H9 (cell line): ENCODE data around the gene FBXL13. TPM values are rescaled to one million over a fixed set of nuclear protein-coding genes. Genes with fewer than 3 reads are reported as not detected.
"Not testable (repeated sequence)": the region's sequence is repeated elsewhere in the genome, so short reads cannot be mapped to it uniquely, and the experiment has no call there.

Source experiments
- DNase-seq: peaks from one replicate; pipeline ENCODE4 v3.0.0-alpha.2; 2017
- H2AFZ ChIP-seq: one replicate; pipeline ENCODE4 v1.6.1; 2013; ENCODE audit warnings: mild to moderate bottlenecking, low read length, control low read depth, moderate library complexity
- H2AK5ac ChIP-seq: 2 replicates; pipeline ENCODE4 v1.6.1; 2013; ENCODE audit warnings: low read length, control low read depth, mixed read lengths; ENCODE audit not compliant: insufficient read length
- H2BK120ac ChIP-seq: one replicate; pipeline ENCODE4 v1.6.1; 2013; ENCODE audit warnings: low read depth, mild to moderate bottlenecking, low read length, control low read depth, inconsistent platforms; ENCODE audit not compliant: poor library complexity, severe bottlenecking
- H2BK12ac ChIP-seq: 2 replicates; pipeline ENCODE4 v1.6.1; 2013; ENCODE audit warnings: low read length, control low read depth, mixed read lengths, low read depth; ENCODE audit not compliant: insufficient read length
- H2BK15ac ChIP-seq: 2 replicates; pipeline ENCODE4 v1.6.1; 2013; ENCODE audit warnings: low read depth, low read length, control low read depth
- H2BK20ac ChIP-seq: one replicate; pipeline ENCODE4 v1.6.1; 2013; ENCODE audit warnings: low read depth, mild to moderate bottlenecking, low read length, control low read depth, inconsistent platforms; ENCODE audit not compliant: poor library complexity, severe bottlenecking
- H2BK5ac ChIP-seq: 2 replicates; pipeline ENCODE4 v1.6.1; 2013; ENCODE audit warnings: low read length, control low read depth, mixed read lengths; ENCODE audit not compliant: insufficient read length
- H3K14ac ChIP-seq: 2 replicates; pipeline ENCODE4 v1.6.1; 2013; ENCODE audit warnings: low read length, control low read depth; ENCODE audit not compliant: insufficient read depth
- H3K18ac ChIP-seq: 2 replicates; pipeline ENCODE4 v1.6.1; 2013; ENCODE audit warnings: low read depth, mild to moderate bottlenecking, mixed read lengths, low read length, control low read depth; ENCODE audit not compliant: insufficient read length
- H3K23ac ChIP-seq: 2 replicates; pipeline ENCODE4 v1.6.1; 2013; ENCODE audit warnings: low read length, control low read depth, mixed read lengths, low read depth; ENCODE audit not compliant: insufficient read length
- H3K23me2 ChIP-seq: 2 replicates; pipeline ENCODE4 v1.6.1; 2013; ENCODE audit warnings: low read depth, mild to moderate bottlenecking, mixed read lengths, low read length, control low read depth; ENCODE audit not compliant: insufficient read length, poor library complexity, severe bottlenecking
- H3K27ac ChIP-seq: 2 replicates; pipeline ENCODE4 v1.5.1; 2013; ENCODE audit warnings: low read length, control low read depth, mixed read lengths, low read depth; ENCODE audit not compliant: insufficient read length
- H3K27me3 ChIP-seq: 2 replicates; pipeline ENCODE4 v1.6.1; 2013; ENCODE audit warnings: low read length, control low read depth, inconsistent platforms; ENCODE audit not compliant: insufficient read depth
- H3K4ac ChIP-seq: 2 replicates; pipeline ENCODE4 v1.6.1; 2013; ENCODE audit warnings: low read depth, mild to moderate bottlenecking, control low read depth, inconsistent platforms, low read length, moderate library complexity
- H3K4me1 ChIP-seq: 2 replicates; pipeline ENCODE4 v1.6.1; 2013; ENCODE audit warnings: low read length, control low read depth, inconsistent platforms; ENCODE audit not compliant: insufficient read depth
- H3K4me2 ChIP-seq: 2 replicates; pipeline ENCODE4 v1.6.1; 2013; ENCODE audit warnings: low read length, control low read depth, mixed read lengths; ENCODE audit not compliant: insufficient read length, insufficient read depth
- H3K56ac ChIP-seq: 2 replicates; pipeline ENCODE4 v1.6.1; 2013; ENCODE audit warnings: low read depth, mild to moderate bottlenecking, mixed read lengths, low read length, control low read depth; ENCODE audit not compliant: insufficient read length
- H3K79me1 ChIP-seq: 2 replicates; pipeline ENCODE4 v1.6.1; 2013; ENCODE audit warnings: low read depth, mild to moderate bottlenecking, moderate library complexity, low read length, control low read depth, inconsistent platforms; ENCODE audit not compliant: insufficient read depth, poor library complexity, severe bottlenecking
- H3K79me2 ChIP-seq: 2 replicates; pipeline ENCODE4 v1.6.1; 2013; ENCODE audit warnings: low read length, control low read depth, inconsistent platforms; ENCODE audit not compliant: insufficient read depth
- H3K9ac ChIP-seq: 2 replicates; pipeline ENCODE4 v1.6.1; 2013; ENCODE audit warnings: low read length, control low read depth, mixed read lengths; ENCODE audit not compliant: insufficient read length; ENCODE audit errors: extremely low read depth
- H3K9me3 ChIP-seq: one replicate; pipeline ENCODE4 v1.6.1; 2013; ENCODE audit warnings: low read depth, low read length, inconsistent platforms; ENCODE audit not compliant: control insufficient read depth
- H3T11ph ChIP-seq: one replicate; pipeline ENCODE4 v1.6.1; 2013; ENCODE audit warnings: mild to moderate bottlenecking, low read length, control low read depth, inconsistent platforms
- H4K20me1 ChIP-seq: one replicate; pipeline ENCODE4 v1.6.1; 2013; ENCODE audit not compliant: control insufficient read depth, insufficient read length, insufficient read depth
- H4K5ac ChIP-seq: 2 replicates; pipeline ENCODE4 v1.6.1; 2013; ENCODE audit warnings: low read depth, mild to moderate bottlenecking, mixed read lengths, low read length, control low read depth; ENCODE audit not compliant: insufficient read length
- H4K8ac ChIP-seq: replicated peaks from 2 replicates; pipeline ENCODE4 v1.6.1; 2013; ENCODE audit warnings: low read length, control low read depth, mixed read lengths, low read depth; ENCODE audit not compliant: insufficient read length
- H4K91ac ChIP-seq: 2 replicates; pipeline ENCODE4 v1.6.1; 2013; ENCODE audit warnings: low read depth, mild to moderate bottlenecking, moderate library complexity, mixed read lengths, low read length, control low read depth; ENCODE audit not compliant: insufficient read length
- H3K27ac Mint-ChIP-seq, 3 experiments: 2 replicates in 2 of 3; 3 replicates in 1 of 3; pipeline ENCODE4 v1.8.0; 2020 to 2021; ENCODE audit warnings: mixed read lengths in 3 of 3, mild to moderate bottlenecking in 1 of 3, moderate library complexity in 1 of 3
- H3K27me3 Mint-ChIP-seq: 2 replicates; pipeline ENCODE4 v1.8.0; 2021; ENCODE audit warnings: low read depth, mild to moderate bottlenecking, moderate library complexity, mixed read lengths
- H3K36me3 Mint-ChIP-seq, 3 experiments: 2 replicates in 2 of 3; 3 replicates in 1 of 3; pipeline ENCODE4 v1.8.0; 2020 to 2021; ENCODE audit warnings: low read depth in 3 of 3, mixed read lengths in 3 of 3; ENCODE audit not compliant: insufficient read depth in 1 of 3
- H3K4me1 Mint-ChIP-seq, 2 experiments: 2 replicates each; pipeline ENCODE4 v1.8.0; 2020; ENCODE audit warnings: mixed read lengths in 2 of 2
- H3K4me3 Mint-ChIP-seq, 2 experiments: 2 replicates in 1 of 2; 3 replicates in 1 of 2; pipeline ENCODE4 v1.8.0; 2020 to 2021; ENCODE audit warnings: mild to moderate bottlenecking in 2 of 2, mixed read lengths in 2 of 2, moderate library complexity in 1 of 2
- H3K9me3 Mint-ChIP-seq, 2 experiments: 2 replicates in 1 of 2; 3 replicates in 1 of 2; pipeline ENCODE4 v1.8.0; 2020; ENCODE audit warnings: mild to moderate bottlenecking in 2 of 2, mixed read lengths in 2 of 2, moderate library complexity in 1 of 2
- CTCF ChIP-seq: fragments of 200-600 bp; sonication (generic); conservative IDR thresholded peaks from 3 replicates; pipeline ENCODE4 v1.8.0; 2021; ENCODE audit warnings: antibody characterized with exemption, mild to moderate bottlenecking
- WGBS: extraction: QIAGEN DNeasy Blood & Tissue Kit; methylation state at CpG from one replicate; pipeline ENCODE4 v1.1.7; 2013; ENCODE audit warnings: missing lambda C conversion rate, low lambda C conversion rate, mixed read lengths; ENCODE audit not compliant: insufficient read length; ENCODE audit errors: extremely low coverage; 5-methylcytosine and 5-hydroxymethylcytosine counted together
- total RNA-seq: library from RNA; stranded (reverse); gene quantifications from 2 replicates; pipeline ENCODE4 v1.2.1, GENCODE V29; 2021

The FBXL13 gene
- total RNA-seq, 1 experiment from 2014 or later: 4.4 TPM

GRCh38 chr7:103025341-103025740 lies 49.3 kb downstream of the FBXL13 start:
- Histone ChIP-seq H3K23ac (no peak overlapping the region), H4K8ac (no peak overlapping the region), H4K91ac (no peak overlapping the region), H2AFZ (no peak overlapping the region), H3T11ph (no peak overlapping the region), H3K56ac (no peak overlapping the region), H3K27me3 (no peaks in the 10 kb centered on the region), H4K5ac (no peak overlapping the region), H2BK120ac (no peak overlapping the region), H2BK12ac (no peak overlapping the region), H4K20me1 (no peaks in the 10 kb centered on the region), H3K4me2 (no peak overlapping the region), H3K9me3 (no peaks in the 10 kb centered on the region), H3K4ac (no peak overlapping the region), H2BK15ac (no peak overlapping the region), H3K4me1 (no peaks in the 10 kb centered on the region), H3K18ac (no peak overlapping the region), H2BK5ac (no peak overlapping the region), H2AK5ac (no peak overlapping the region), H3K79me1 (no peaks in the 10 kb centered on the region), H3K23me2 (no peaks in the 10 kb centered on the region), H3K79me2 (no peaks in the 10 kb centered on the region), H3K27ac (no peak overlapping the region), H3K14ac (no peak overlapping the region), H3K9ac (no peak overlapping the region), H2BK20ac (no peak overlapping the region)
- no peak overlapping the region for H3K27ac Mint-ChIP-seq
- no peak for TF ChIP-seq CTCF
- H3K9me3 Mint-ChIP-seq: peaks cover 17 to 20% of the 10 kb centered on the region in 2 experiments
- H3K36me3 Mint-ChIP-seq: peaks cover 6 to 22% (median 17%) of the 10 kb centered on the region in 3 experiments
- no CpG with 5 or more reads among the region's 3 CpGs for WGBS
- no peak overlapping the region for H3K4me3 Mint-ChIP-seq
- H3K27me3 Mint-ChIP-seq: no peaks in the 10 kb centered on the region
- no peak for DNase-seq
- H3K4me1 Mint-ChIP-seq: no peaks in the 10 kb centered on the region

- not testable (repeated sequence) for H4K91ac ChIP-seq, H2AFZ ChIP-seq, H2AK5ac ChIP-seq, H3K27ac ChIP-seq, H3T11ph ChIP-seq, H3K79me2 ChIP-seq, H3K4me1 ChIP-seq, H2BK120ac ChIP-seq, H3K27me3 Mint-ChIP-seq, H3K4me3 Mint-ChIP-seq, H2BK15ac ChIP-seq, H4K5ac ChIP-seq, H3K56ac ChIP-seq, H3K9me3 ChIP-seq, H4K8ac ChIP-seq, H3K23me2 ChIP-seq, H3K18ac ChIP-seq, H2BK5ac ChIP-seq, H3K4me1 Mint-ChIP-seq, H3K23ac ChIP-seq, H3K79me1 ChIP-seq, H3K14ac ChIP-seq, DNase-seq, H4K20me1 ChIP-seq, H3K9ac ChIP-seq, H2BK20ac ChIP-seq, H3K27ac Mint-ChIP-seq, H3K4me2 ChIP-seq, H3K27me3 ChIP-seq, H2BK12ac ChIP-seq, H3K4ac ChIP-seq
- Mint-ChIP-seq H3K36me3 (peaks cover 9 to 26% (median 25%) of the 10 kb centered on the region in 3 experiments), H3K9me3 (peaks cover 26% of the 10 kb centered on the region in 2 experiments)
- no CpG with 5 or more reads among the region's 1 CpG for WGBS
Measured at GRCh38 chr7:103023578-103023977, 51.0 kb downstream of the FBXL13 start.
